HepG2 (cell line): Measurements from ENCODE around the gene GRIN3B. TPM values are rescaled to one million over a fixed set of nuclear protein-coding genes. Genes with fewer than 3 reads are reported as not detected.

Source experiments
- BCL3 ChIP-seq: sonication (generic); formaldehyde crosslinking; IDR thresholded peaks from 2 replicates; pipeline ENCODE4 v1.5.1; 2020; ENCODE audit warnings: mild to moderate bottlenecking, missing genetic modification reagents, moderate library complexity
- ELF4 ChIP-seq: sonication (generic); formaldehyde crosslinking; IDR thresholded peaks from 2 replicates; pipeline ENCODE4 v1.5.0; 2020; ENCODE audit warnings: missing genetic modification reagents, mild to moderate bottlenecking, moderate library complexity, borderline replicate concordance
- KDM4B ChIP-seq: sonication (generic); formaldehyde crosslinking; IDR thresholded peaks from 2 replicates; pipeline ENCODE4 v1.4.0; 2020; ENCODE audit warnings: missing genetic modification reagents
- MYC ChIP-seq: sonication (generic); formaldehyde crosslinking; IDR thresholded peaks from 2 replicates; pipeline ENCODE4 v1.9.0; 2021; ENCODE audit warnings: missing genetic modification reagents, borderline replicate concordance
- NFATC3 ChIP-seq: sonication (generic); formaldehyde crosslinking; IDR thresholded peaks from 2 replicates; pipeline ENCODE4 v1.5.1; 2020; ENCODE audit warnings: mild to moderate bottlenecking, missing genetic modification reagents
- NR2C2 ChIP-seq: sonication (generic); formaldehyde crosslinking; IDR thresholded peaks from 2 replicates; pipeline ENCODE4 v1.4.0; 2020; ENCODE audit warnings: missing genetic modification reagents, mild to moderate bottlenecking, moderate library complexity, borderline replicate concordance
- PLSCR1 ChIP-seq: sonication (generic); formaldehyde crosslinking; IDR thresholded peaks from 2 replicates; pipeline ENCODE4 v1.5.0; 2020; ENCODE audit warnings: missing genetic modification reagents, mild to moderate bottlenecking, borderline replicate concordance
- POLR2AphosphoS5 ChIP-seq: IDR thresholded peaks from 2 replicates; pipeline ENCODE4 v1.6.1; 2012; ENCODE audit warnings: low read depth, low read length
- REXO4 ChIP-seq: sonication (generic); formaldehyde crosslinking; IDR thresholded peaks from 2 replicates; pipeline ENCODE4 v1.8.0; 2022; ENCODE audit warnings: missing genetic modification reagents, mild to moderate bottlenecking, borderline replicate concordance
- SRSF4 ChIP-seq: fragments of 200-400 bp; formaldehyde crosslinking; IDR thresholded peaks from one replicate; pipeline ENCODE4 v1.6.1; 2018; ENCODE audit warnings: mild to moderate bottlenecking, low read depth, low read length, moderate library complexity; ENCODE audit not compliant: poor library complexity, severe bottlenecking
- TRAFD1 ChIP-seq: sonication (generic); formaldehyde crosslinking; IDR thresholded peaks from 2 replicates; pipeline ENCODE4 v1.5.1; 2020; ENCODE audit warnings: missing genetic modification reagents, mild to moderate bottlenecking, borderline replicate concordance
- ZNF354B ChIP-seq: sonication (generic); formaldehyde crosslinking; IDR thresholded peaks from 2 replicates; pipeline ENCODE4 v1.8.0; 2022; ENCODE audit warnings: mild to moderate bottlenecking, missing genetic modification reagents
- ZNF773 ChIP-seq: sonication (generic); formaldehyde crosslinking; IDR thresholded peaks from 2 replicates; pipeline ENCODE4 v1.4.0; 2020; ENCODE audit warnings: missing genetic modification reagents, borderline replicate concordance
- polyA plus RNA-seq, 8 experiments: library from polyadenylated mRNA; depleted of rRNA in 3 of 8; stranded (reverse) in 7 of 8; unstranded in 1 of 8; fragments of >200 nt; fragmentation: Illumina TruSeq in 4 of 8; extraction: Trizol in 4 of 8; gene quantifications; 2 replicates each; pipeline versions ENCODE4 v1.2.1 to v1.2.3, GENCODE V29; 2011 to 2016; ENCODE audit warnings: low read depth in 4 of 8, missing spikeins in 1 of 8, mixed read lengths in 1 of 8; ENCODE audit not compliant: insufficient read depth in 1 of 8
- total RNA-seq, 5 experiments: library from RNA; depleted of rRNA; stranded (reverse); fragments of >200 nt; fragmentation: Illumina TruSeq; extraction: Trizol; gene quantifications; 2 replicates each; pipeline ENCODE4 v1.2.3, GENCODE V29; 2016; ENCODE audit warnings: low read depth in 1 of 5

The GRIN3B gene
- total and polyA plus RNA-seq, 2 of the 13 experiments (the other 11 are each of a cell fraction or from before 2014, with no cell fraction given): 0.07 to 0.20 TPM

GRCh38 chr19:952049-952679 lies 48.1 kb upstream of the GRIN3B start (continued):
- TF ChIP-seq KDM4B (CRISPR knock-in tag) (no peak), NFATC3 (no peak), PLSCR1 (CRISPR knock-in tag) (0 out of 2 replicates have a peak, but pooled peaks have one; percentile 9), ZNF773 (no peak), NR2C2 (no peak), BCL3 (peak; percentile 69; the same call in 1 of the 2 replicates), ZNF354B (CRISPR knock-in tag) (no peak), SRSF4 (no peak), POLR2AphosphoS5 (peak; percentile 19; the same call in 1 of the 2 replicates), TRAFD1 (no peak), ELF4 (no peak), REXO4 (CRISPR knock-in tag) (no peak), MYC (CRISPR knock-in tag) (no peak)
